CD4-positive, CD25-positive, alpha-beta regulatory T cell (primary cell): ENCODE data around the gene SPAG16. TPM values are rescaled to one million over a fixed set of nuclear protein-coding genes. Genes with fewer than 3 reads are reported as not detected.

Experiments
- ATAC-seq, 2 donors: fragments of 150-1000 bp; cut with Tn5 transposase; one replicate each; pipeline ENCODE4 v1.10.0; 2021; ENCODE audit warnings: low read depth in 2 of 2, moderate number of reproducible peaks in 2 of 2, moderate library complexity in 1 of 2
- DNase-seq, 3 donors: peaks; one replicate each; pipeline versions ENCODE4 v3.0.0 to v3.0.0-alpha.2; 2012 to 2022; ENCODE audit warnings: mixed read lengths in 1 of 3
- H3K27ac ChIP-seq: one replicate; pipeline ENCODE4 v1.7.0; 2013; ENCODE audit warnings: mild to moderate bottlenecking, low read length; ENCODE audit not compliant: insufficient read depth, poor library complexity, severe bottlenecking
- H3K27me3 ChIP-seq: one replicate; pipeline ENCODE4 v1.7.0; 2013; ENCODE audit warnings: low read length; ENCODE audit not compliant: control insufficient read depth, insufficient read depth
- H3K36me3 ChIP-seq: one replicate; pipeline ENCODE4 v1.7.0; 2013; ENCODE audit warnings: mild to moderate bottlenecking, low read length, moderate library complexity; ENCODE audit not compliant: control insufficient read depth, insufficient read depth
- H3K4me1 ChIP-seq: 2 replicates; pipeline ENCODE4 v1.7.0; 2013; ENCODE audit warnings: mild to moderate bottlenecking, low read length; ENCODE audit not compliant: insufficient read depth, control insufficient read depth, poor library complexity, severe bottlenecking
- H3K4me3 ChIP-seq: one replicate; pipeline ENCODE4 v1.7.0; 2013; ENCODE audit warnings: low read depth, mild to moderate bottlenecking, low read length, moderate library complexity
- H3K9me3 ChIP-seq, 2 experiments: 1 replicate in 1 of 2; 2 replicates in 1 of 2; pipeline ENCODE4 v1.7.0; 2013; ENCODE audit warnings: low read length in 2 of 2, mild to moderate bottlenecking in 1 of 2, moderate library complexity in 1 of 2; ENCODE audit not compliant: control insufficient read depth in 2 of 2
- H3K27ac Mint-ChIP-seq, 3 donors: one replicate each; pipeline ENCODE4 v1.8.0; 2020 to 2022; ENCODE audit warnings: mild to moderate bottlenecking in 3 of 3, mixed read lengths in 3 of 3, moderate library complexity in 2 of 3
- H3K27me3 Mint-ChIP-seq: one replicate; pipeline ENCODE4 v1.8.0; 2022; ENCODE audit warnings: mild to moderate bottlenecking, mixed read lengths
- H3K36me3 Mint-ChIP-seq: one replicate; pipeline ENCODE4 v1.8.0; 2020; ENCODE audit warnings: mixed read lengths
- H3K4me1 Mint-ChIP-seq, 4 donors: one replicate each; pipeline ENCODE4 v1.8.0; 2020 to 2022; ENCODE audit warnings: mixed read lengths in 4 of 4, mild to moderate bottlenecking in 1 of 4
- H3K4me3 Mint-ChIP-seq, 4 donors: one replicate each; pipeline ENCODE4 v1.8.0; 2020 to 2022; ENCODE audit warnings: mild to moderate bottlenecking in 4 of 4, mixed read lengths in 4 of 4, moderate library complexity in 3 of 4
- H3K9me3 Mint-ChIP-seq, 7 donors: one replicate each; pipeline ENCODE4 v1.8.0; 2020 to 2022; ENCODE audit warnings: mixed read lengths in 7 of 7, mild to moderate bottlenecking in 3 of 7, moderate library complexity in 2 of 7
- polyA plus RNA-seq, 4 donors: library from polyadenylated mRNA; unstranded; fragments of 300-500 nt; fragmentation: Illumina TruSeq; gene quantifications; one replicate each; pipeline ENCODE4 v1.2.3, GENCODE V29; 2021
- total RNA-seq: library from RNA; stranded (reverse); gene quantifications from one replicate; pipeline ENCODE4 v1.2.3, GENCODE V29; 2022

SPAG16 gene
- total and polyA plus RNA-seq, 5 donors from 2014 or later: 7.7 to 21.1 (median 19.4) TPM

DNA sequence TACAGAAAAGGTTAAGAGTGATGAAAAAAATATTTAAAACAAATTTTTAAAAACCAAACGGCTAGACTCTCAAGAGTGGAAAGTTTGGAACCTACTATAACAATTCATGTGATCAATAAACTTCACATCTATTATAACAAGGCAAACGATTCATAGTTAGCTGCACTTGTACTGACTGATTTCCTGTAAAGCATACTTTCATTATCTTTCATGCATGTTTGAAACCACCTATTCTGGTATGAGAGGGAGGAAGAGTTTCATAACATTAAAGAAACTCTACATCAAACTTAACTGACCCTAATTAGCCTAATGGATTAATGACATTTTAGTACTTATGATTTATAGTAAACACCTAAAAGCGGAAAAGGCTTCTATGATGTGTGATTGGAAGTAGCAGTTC is 1082.9 kb downstream of the SPAG16 start:
- Mint-ChIP-seq H3K9me3 (peaks cover 0 to 4% (median 0%) of the 10 kb centered on the region in 7 donors), H3K4me1 (no peaks in the 10 kb centered on the region), H3K4me3 (no peak overlapping the region), H3K36me3 (no peaks in the 10 kb centered on the region), H3K27ac (no peak overlapping the region), H3K27me3 (no peaks in the 10 kb centered on the region)
- ATAC-seq (no peak), DNase-seq (no peak)
- H3K9me3 ChIP-seq: no peaks in the 10 kb centered on the region
- H3K36me3 ChIP-seq: no peaks in the 10 kb centered on the region
- no peaks in the 10 kb centered on the region for H3K27me3 ChIP-seq
- no peaks in the 10 kb centered on the region for H3K4me1 ChIP-seq
- no peak overlapping the region for H3K27ac ChIP-seq
- H3K4me3 ChIP-seq: no peak overlapping the region

GRCh38 chr2:214376618-214377285 is 1092.5 kb downstream of the SPAG16 start:
- no peaks in the 10 kb centered on the region for H3K27me3 ChIP-seq
- no peaks in the 10 kb centered on the region for H3K27me3 Mint-ChIP-seq
- ATAC-seq (no peak), DNase-seq (no peak)
- no peak overlapping the region for H3K27ac ChIP-seq
- H3K27ac Mint-ChIP-seq: no peak overlapping the region
- no peaks in the 10 kb centered on the region for H3K36me3 Mint-ChIP-seq
- H3K4me3 ChIP-seq: no peak overlapping the region
- no peaks in the 10 kb centered on the region for H3K9me3 Mint-ChIP-seq
- no peaks in the 10 kb centered on the region for H3K9me3 ChIP-seq
- H3K36me3 ChIP-seq: no peaks in the 10 kb centered on the region
- no peak overlapping the region for H3K4me3 Mint-ChIP-seq
- peaks cover 0 to 3% (median 0%) of the 10 kb centered on the region in 4 donors for H3K4me1 Mint-ChIP-seq
- H3K4me1 ChIP-seq: no peaks in the 10 kb centered on the region

DNA sequence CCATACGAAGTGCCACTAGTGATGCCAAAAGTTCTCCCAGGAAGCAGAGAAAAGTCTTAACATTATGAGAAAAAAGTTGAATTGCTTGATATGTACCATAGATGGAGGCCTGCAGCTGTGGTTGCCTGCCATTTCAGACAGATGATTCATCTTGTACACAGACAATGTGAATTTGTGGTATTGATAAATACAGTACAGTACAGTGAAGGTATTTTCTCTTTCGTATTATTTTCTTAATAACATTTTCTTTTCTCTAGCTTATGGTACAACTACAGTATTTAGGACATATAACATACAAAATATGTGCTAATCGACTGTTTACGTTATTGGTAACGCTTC is 1093.0 kb downstream of the SPAG16 start:
- no peak overlapping the region for H3K4me3 Mint-ChIP-seq
- no peak overlapping the region for H3K4me3 ChIP-seq
- ATAC-seq: no peak

GRCh38 chr2:214378455-214379103 is 1094.3 kb downstream of the SPAG16 start:
- DNase-seq (no peak), ATAC-seq (no peak)
- Mint-ChIP-seq H3K4me1 (peaks cover 0 to 3% (median 0%) of the 10 kb centered on the region in 4 donors), H3K4me3 (no peak overlapping the region), H3K9me3 (peaks cover 0 to 1% (median 0%) of the 10 kb centered on the region in 7 donors), H3K27me3 (no peaks in the 10 kb centered on the region), H3K27ac (no peak overlapping the region), H3K36me3 (no peaks in the 10 kb centered on the region)
- no peaks in the 10 kb centered on the region for H3K27me3 ChIP-seq
- no peaks in the 10 kb centered on the region for H3K4me1 ChIP-seq
- no peaks in the 10 kb centered on the region for H3K36me3 ChIP-seq
- no peak overlapping the region for H3K27ac ChIP-seq
- no peak overlapping the region for H3K4me3 ChIP-seq
- no peaks in the 10 kb centered on the region for H3K9me3 ChIP-seq

More for the DNA sequence above, 1093.0 kb downstream of the SPAG16 start:
- DNase-seq: no peak
- H3K27ac ChIP-seq: no peak overlapping the region
- Mint-ChIP-seq H3K27ac (no peak overlapping the region), H3K36me3 (no peaks in the 10 kb centered on the region), H3K27me3 (no peaks in the 10 kb centered on the region), H3K9me3 (no peaks in the 10 kb centered on the region), H3K4me1 (peaks cover 0 to 3% (median 0%) of the 10 kb centered on the region in 4 donors)
- H3K36me3 ChIP-seq: no peaks in the 10 kb centered on the region
- no peaks in the 10 kb centered on the region for H3K9me3 ChIP-seq
- no peaks in the 10 kb centered on the region for H3K4me1 ChIP-seq
- no peaks in the 10 kb centered on the region for H3K27me3 ChIP-seq

DNA sequence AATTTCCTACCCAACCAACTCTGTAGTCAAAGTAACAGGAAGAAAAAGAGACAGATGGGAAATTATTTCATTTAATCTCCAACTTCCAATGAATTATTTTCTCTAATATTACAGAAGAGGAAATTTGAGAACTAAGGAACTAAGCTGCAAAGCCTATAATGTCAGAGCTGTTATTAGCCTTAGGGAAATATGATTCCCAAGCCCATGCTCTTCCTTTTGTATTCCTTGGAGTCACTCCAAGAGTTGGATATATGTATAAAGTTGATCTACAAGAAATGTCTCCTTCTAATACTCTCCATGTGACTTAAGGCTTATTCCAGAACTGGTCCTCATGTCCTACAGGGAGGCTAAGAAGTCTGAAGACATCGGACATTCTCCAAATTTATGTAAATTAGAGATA is 1095.0 kb downstream of the SPAG16 start:
- no peaks in the 10 kb centered on the region for H3K36me3 ChIP-seq
- H3K9me3 ChIP-seq: no peaks in the 10 kb centered on the region
- H3K4me1 ChIP-seq: no peaks in the 10 kb centered on the region
- ATAC-seq: no peak
- Mint-ChIP-seq H3K4me3 (no peak overlapping the region), H3K27me3 (no peaks in the 10 kb centered on the region), H3K27ac (no peak overlapping the region), H3K4me1 (peaks cover 0 to 3% (median 0%) of the 10 kb centered on the region in 4 donors), H3K9me3 (peaks cover 0 to 1% (median 0%) of the 10 kb centered on the region in 7 donors), H3K36me3 (no peaks in the 10 kb centered on the region)
- no peak overlapping the region for H3K27ac ChIP-seq
- H3K27me3 ChIP-seq: no peaks in the 10 kb centered on the region
- no peak for DNase-seq
- H3K4me3 ChIP-seq: no peak overlapping the region

DNA sequence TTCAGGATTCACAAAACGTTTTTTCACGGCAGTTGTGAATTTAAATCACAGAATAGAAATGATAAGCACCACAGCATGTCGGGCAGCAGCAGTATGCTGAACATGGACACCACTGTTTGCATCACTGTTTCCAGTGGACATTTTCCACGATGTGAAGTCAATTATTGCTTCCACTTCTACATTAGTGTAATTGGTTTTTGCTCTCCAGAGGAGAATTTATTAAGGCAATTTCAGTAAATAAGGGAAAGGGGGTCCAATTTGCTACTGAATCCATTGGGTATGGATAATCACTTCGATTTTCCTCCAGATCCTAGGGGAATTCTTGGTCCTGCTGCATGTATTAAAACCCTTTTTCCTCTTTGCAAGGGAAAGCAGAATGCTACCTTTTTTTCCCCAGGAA is 1096.4 kb downstream of the SPAG16 start:
- H3K4me1 ChIP-seq: no peaks in the 10 kb centered on the region
- Mint-ChIP-seq H3K27me3 (no peaks in the 10 kb centered on the region), H3K4me3 (no peak overlapping the region), H3K36me3 (no peaks in the 10 kb centered on the region), H3K9me3 (peaks cover 0 to 1% (median 0%) of the 10 kb centered on the region in 7 donors), H3K4me1 (no peaks in the 10 kb centered on the region), H3K27ac (no peak overlapping the region)
- ATAC-seq (no peak), DNase-seq (no peak)
- no peaks in the 10 kb centered on the region for H3K27me3 ChIP-seq
- H3K4me3 ChIP-seq: no peak overlapping the region
- no peaks in the 10 kb centered on the region for H3K36me3 ChIP-seq
- H3K27ac ChIP-seq: no peak overlapping the region
- H3K9me3 ChIP-seq: no peaks in the 10 kb centered on the region

DNA sequence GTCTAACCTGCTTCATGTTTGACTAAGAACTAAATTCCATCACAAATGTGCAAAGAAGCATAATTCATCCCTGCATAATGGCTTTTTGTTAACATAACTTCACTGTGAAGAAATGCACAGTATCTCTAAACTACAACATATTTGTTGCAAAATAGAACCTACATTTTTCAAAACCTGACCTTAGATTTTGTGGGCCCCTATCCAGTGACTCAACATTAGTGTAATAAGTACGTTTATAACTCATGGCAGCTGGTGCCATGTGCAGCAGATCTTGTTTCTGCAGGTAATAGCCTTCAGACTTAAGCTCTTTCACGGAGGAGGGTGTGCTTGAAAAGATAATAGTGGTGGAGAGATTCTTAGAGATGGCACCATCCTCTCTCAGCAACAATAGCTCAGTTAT is 1098.0 kb downstream of the SPAG16 start:
- no peaks in the 10 kb centered on the region for H3K36me3 ChIP-seq
- Mint-ChIP-seq H3K27ac (no peak overlapping the region), H3K36me3 (no peaks in the 10 kb centered on the region), H3K9me3 (peaks cover 0 to 1% (median 0%) of the 10 kb centered on the region in 7 donors), H3K4me3 (no peak overlapping the region), H3K27me3 (no peaks in the 10 kb centered on the region), H3K4me1 (no peaks in the 10 kb centered on the region)
- H3K4me3 ChIP-seq: no peak overlapping the region
- H3K27me3 ChIP-seq: no peaks in the 10 kb centered on the region
- no peak for DNase-seq
- no peaks in the 10 kb centered on the region for H3K9me3 ChIP-seq
- ATAC-seq: no peak
- no peaks in the 10 kb centered on the region for H3K4me1 ChIP-seq
- no peak overlapping the region for H3K27ac ChIP-seq

- Histone ChIP-seq H3K27me3 (no peaks in the 10 kb centered on the region), H3K36me3 (no peaks in the 10 kb centered on the region), H3K27ac (no peak overlapping the region), H3K9me3 (no peaks in the 10 kb centered on the region), H3K4me3 (no peak overlapping the region), H3K4me1 (no peaks in the 10 kb centered on the region)
- Mint-ChIP-seq H3K9me3 (peaks cover 0 to 4% (median 0%) of the 10 kb centered on the region in 7 donors), H3K36me3 (no peaks in the 10 kb centered on the region), H3K4me3 (no peak overlapping the region), H3K27me3 (peaks cover 5% of the 10 kb centered on the region), H3K27ac (no peak overlapping the region), H3K4me1 (peaks cover 0 to 2% (median 0%) of the 10 kb centered on the region in 4 donors)
- DNase-seq: no peak
- no peak for ATAC-seq
Measured at GRCh38 chr2:214386720-214387119, 1102.5 kb downstream of the SPAG16 start.
